ENCODE results near the gene CCL16. TPM values are rescaled to one million over a fixed set of nuclear protein-coding genes. Genes with fewer than 3 reads are reported as not detected.
"Not testable (repeated sequence)": the region's sequence is repeated elsewhere in the genome, so short reads cannot be mapped to it uniquely, and the experiment has no call there.

CCL16 gene
- total RNA-seq, 1 donor from 2014 or later: not detected

GRCh38 chr17:35943537-35943936, 37.8 kb downstream of the CCL16 start, which contains the start of gene LYZL6:
TSS of gene LYZL6 (minus strand) at chr17:35943713. CDS start at chr17:35939356, 4,357 bp downstream.
- DNase-seq (ENCODE audit: extremely low read depth, low read depth, low spot score): no peak

GRCh38 chr17:35942588-35943186, 38.6 kb downstream of the CCL16 start:
- DNase-seq (ENCODE audit: extremely low read depth, low read depth, low spot score): no peak

- DNase-seq (ENCODE audit: extremely low read depth, low read depth, low spot score): not testable (repeated sequence)
These were observed 42.8 kb downstream of the CCL16 start for GRCh38 chr17:35938492-35938891.

GRCh38 chr17:35936063-35936462, 45.2 kb downstream of the CCL16 start:
- DNase-seq (ENCODE audit: extremely low read depth, low read depth, low spot score): no peak

- no peak for DNase-seq (ENCODE audit: extremely low read depth, low read depth, low spot score)
These were observed 46.5 kb downstream of the CCL16 start for GRCh38 chr17:35934760-35935159.

GRCh38 chr17:35932586-35932985, 48.7 kb downstream of the CCL16 start:
- no peak for DNase-seq (ENCODE audit: extremely low read depth, low read depth, low spot score)

GRCh38 chr17:35931794-35932425, 49.4 kb downstream of the CCL16 start:
- no peak for DNase-seq (ENCODE audit: extremely low read depth, low read depth, low spot score)

GRCh38 chr17:35930211-35931065, 50.9 kb downstream of the CCL16 start, which contains the start of gene RDM1:
TSS of gene RDM1 (minus strand) at chr17:35930773. CDS start at chr17:35930727, 46 bp downstream.
- DNase-seq (ENCODE audit: extremely low read depth, low read depth, low spot score): no peak

- no peak for DNase-seq (ENCODE audit: extremely low read depth, low read depth, low spot score)
These were observed 53.6 kb downstream of the CCL16 start for GRCh38 chr17:35927714-35928113.

Other genes with a start within 250 kb of the CCL16 start
- 1.5 and 3.8 TPM in 2 replicates for gene RASL10B, start 249.9 kb downstream of the CCL16 start, total RNA-seq
- gene GAS2L2, start 228.3 kb downstream of the CCL16 start, total RNA-seq: not detected in 2 replicates
- gene C17orf50, start 220.6 kb downstream of the CCL16 start, total RNA-seq: not detected in 2 replicates
- 0.29 and 3.4 TPM in 2 replicates for gene MMP28, start 185.9 kb downstream of the CCL16 start, total RNA-seq
- 52.4 and 73.9 TPM in 2 replicates for gene TAF15, start 172.0 kb downstream of the CCL16 start, total RNA-seq
- gene HEATR9, start 112.6 kb downstream of the CCL16 start, total RNA-seq: not detected in 2 replicates
- 1.6 and 1.8 TPM in 2 replicates for gene CCL5, start 101.1 kb downstream of the CCL16 start, total RNA-seq
- 0.47 TPM in 1 of 2 replicates, not detected in the other for gene RDM1, start 50.7 kb downstream of the CCL16 start, total RNA-seq
- not detected in 2 replicates for gene LYZL6, start 37.8 kb downstream of the CCL16 start, total RNA-seq
- 5.6 and 11.2 TPM in 2 replicates for gene CCL14, start 5.2 kb upstream of the CCL16 start, total RNA-seq
- not detected in 2 replicates for gene CCL15, start 20.1 kb upstream of the CCL16 start, total RNA-seq
- not detected in 2 replicates for gene CCL23, start 36.5 kb upstream of the CCL16 start, total RNA-seq
- not detected in 2 replicates for gene CCL18, start 82.8 kb upstream of the CCL16 start, total RNA-seq
- gene CCL3, start 108.6 kb upstream of the CCL16 start, total RNA-seq: not detected in 2 replicates
- not detected in 2 replicates for gene CCL4, start 122.3 kb upstream of the CCL16 start, total RNA-seq
- 0.39 and 1.3 TPM in 2 replicates for gene TBC1D3B, start 195.1 kb upstream of the CCL16 start, total RNA-seq
- gene CCL3L1, start 215.3 kb upstream of the CCL16 start, total RNA-seq: not detected in 2 replicates
- not detected in 2 replicates for gene CCL4L2, start 229.6 kb upstream of the CCL16 start, total RNA-seq

Measured in glomerular endothelial cell (primary cell).